ENCODE data around the gene OR5L2. TPM values are rescaled to one million over a fixed set of nuclear protein-coding genes. Genes with fewer than 3 reads are reported as not detected.

Gene OR5L2
- total RNA-seq, 1 donor from 2014 or later, result not detected

Other genes starting within 250 kb of the OR5L2 start
- not detected in 2 replicates for gene OR4C11, start 219.6 kb upstream of the OR5L2 start, total RNA-seq
- not detected in 2 replicates for gene OR4P4, start 192.1 kb upstream of the OR5L2 start, total RNA-seq
- not detected in 2 replicates for gene OR4S2, start 178.9 kb upstream of the OR5L2 start, total RNA-seq
- not detected in 2 replicates for gene OR4C6, start 165.0 kb upstream of the OR5L2 start, total RNA-seq
- gene OR5D13, start 53.8 kb upstream of the OR5L2 start, total RNA-seq, result not detected in 2 replicates
- not detected in 2 replicates for gene OR5D14, start 31.7 kb upstream of the OR5L2 start, total RNA-seq
- not detected in 2 replicates for gene OR5L1, start 15.9 kb upstream of the OR5L2 start, total RNA-seq
- gene OR5D18, start 7.6 kb upstream of the OR5L2 start, total RNA-seq, result not detected in 2 replicates
- gene OR5D16, start 11.5 kb downstream of the OR5L2 start, total RNA-seq, result not detected in 2 replicates
- not detected in 2 replicates for gene TRIM51, start 56.1 kb downstream of the OR5L2 start, total RNA-seq
- gene OR5W2, start 87.4 kb downstream of the OR5L2 start, total RNA-seq, result not detected in 2 replicates
- gene OR5I1, start 109.2 kb downstream of the OR5L2 start, total RNA-seq, result not detected in 2 replicates
- gene OR10AG1, start 142.7 kb downstream of the OR5L2 start, total RNA-seq, result not detected in 2 replicates
- gene OR5F1, start 167.4 kb downstream of the OR5L2 start, total RNA-seq, result not detected in 2 replicates
- gene OR5AS1, start 200.4 kb downstream of the OR5L2 start, total RNA-seq, result not detected in 2 replicates

Measured in bronchial epithelial cell (primary cell).